ENCODE data around the gene DNAJC24. TPM values are rescaled to one million over a fixed set of nuclear protein-coding genes. Genes with fewer than 3 reads are reported as not detected.

The DNAJC24 gene
- total RNA-seq, 1 experiment from 2014 or later, result 17.9 TPM

- TF ChIP-seq CTCF (IDR thresholded peaks at IDR 0.05; ENCODE audit: unreplicated experiment), result no peak
- H3K36me3 Mint-ChIP-seq (ENCODE audit: insufficient read depth, unreplicated experiment), result no peaks in the 10 kb centered on the region
- H3K27me3 Mint-ChIP-seq (ENCODE audit: unreplicated experiment), result no peaks in the 10 kb centered on the region
- no peak overlapping the region for H3K27ac Mint-ChIP-seq (ENCODE audit: unreplicated experiment)
- H3K4me1 Mint-ChIP-seq (ENCODE audit: low read depth, unreplicated experiment), result no peaks in the 10 kb centered on the region
- no peaks in the 10 kb centered on the region for H3K9me3 Mint-ChIP-seq (ENCODE audit: low read depth, unreplicated experiment)
- BruUV-seq (replicated peaks), result no TSS peak
- H3K4me3 Mint-ChIP-seq (ENCODE audit: low read depth, unreplicated experiment), result no peak overlapping the region
- intact Hi-C loops (cut with micrococcal nuclease; ENCODE audit: unreplicated experiment), result no loop called here
- no peak for DNase-seq
- CTCF ChIA-PET, result no interaction called here
Measured at GRCh38 chr11:31443802-31444201, 74.1 kb downstream of the DNAJC24 start.

GRCh38 chr11:31445621-31446020, 76.0 kb downstream of the DNAJC24 start:
- Mint-ChIP-seq H3K9me3 (ENCODE audit: low read depth, unreplicated experiment) (no peaks in the 10 kb centered on the region), H3K4me1 (ENCODE audit: low read depth, unreplicated experiment) (no peaks in the 10 kb centered on the region), H3K27ac (ENCODE audit: unreplicated experiment) (no peak overlapping the region), H3K27me3 (ENCODE audit: unreplicated experiment) (no peaks in the 10 kb centered on the region), H3K36me3 (ENCODE audit: insufficient read depth, unreplicated experiment) (no peaks in the 10 kb centered on the region), H3K4me3 (ENCODE audit: low read depth, unreplicated experiment) (no peak overlapping the region)
- DNase-seq, result no peak
- no TSS peak for BruUV-seq (replicated peaks)
- intact Hi-C loops (cut with micrococcal nuclease; ENCODE audit: unreplicated experiment), result no loop called here
- CTCF ChIA-PET, result no interaction called here
- no peak for TF ChIP-seq CTCF (IDR thresholded peaks at IDR 0.05; ENCODE audit: unreplicated experiment)

- H3K4me3 Mint-ChIP-seq (ENCODE audit: low read depth, unreplicated experiment), result no peak overlapping the region
- no peaks in the 10 kb centered on the region for H3K4me1 Mint-ChIP-seq (ENCODE audit: low read depth, unreplicated experiment)
- no peaks in the 10 kb centered on the region for H3K9me3 Mint-ChIP-seq (ENCODE audit: low read depth, unreplicated experiment)
- no peak for DNase-seq
- intact Hi-C loops (cut with micrococcal nuclease; ENCODE audit: unreplicated experiment), result no loop called here
- no peak for TF ChIP-seq CTCF (IDR thresholded peaks at IDR 0.05; ENCODE audit: unreplicated experiment)
- H3K36me3 Mint-ChIP-seq (ENCODE audit: insufficient read depth, unreplicated experiment), result no peaks in the 10 kb centered on the region
- CTCF ChIA-PET, result no interaction called here
- H3K27me3 Mint-ChIP-seq (ENCODE audit: unreplicated experiment), result no peaks in the 10 kb centered on the region
- no peak overlapping the region for H3K27ac Mint-ChIP-seq (ENCODE audit: unreplicated experiment)
- BruUV-seq (replicated peaks), result no TSS peak
Measured at GRCh38 chr11:31449040-31449439, 79.4 kb downstream of the DNAJC24 start.

- H3K36me3 Mint-ChIP-seq (ENCODE audit: insufficient read depth, unreplicated experiment), result no peaks in the 10 kb centered on the region
- DNase-seq, result no peak
- CTCF ChIA-PET, result no interaction called here
- no peak overlapping the region for H3K4me3 Mint-ChIP-seq (ENCODE audit: low read depth, unreplicated experiment)
- H3K27ac Mint-ChIP-seq (ENCODE audit: unreplicated experiment), result no peak overlapping the region
- BruUV-seq (replicated peaks), result no TSS peak
- no peaks in the 10 kb centered on the region for H3K9me3 Mint-ChIP-seq (ENCODE audit: low read depth, unreplicated experiment)
- intact Hi-C loops (cut with micrococcal nuclease; ENCODE audit: unreplicated experiment), result no loop called here
- H3K27me3 Mint-ChIP-seq (ENCODE audit: unreplicated experiment), result no peaks in the 10 kb centered on the region
- no peaks in the 10 kb centered on the region for H3K4me1 Mint-ChIP-seq (ENCODE audit: low read depth, unreplicated experiment)
- no peak for TF ChIP-seq CTCF (IDR thresholded peaks at IDR 0.05; ENCODE audit: unreplicated experiment)
Measured at GRCh38 chr11:31450841-31451240, 81.2 kb downstream of the DNAJC24 start.

- Mint-ChIP-seq H3K27me3 (ENCODE audit: unreplicated experiment) (no peaks in the 10 kb centered on the region), H3K27ac (ENCODE audit: unreplicated experiment) (no peak overlapping the region), H3K36me3 (ENCODE audit: insufficient read depth, unreplicated experiment) (no peaks in the 10 kb centered on the region), H3K9me3 (ENCODE audit: low read depth, unreplicated experiment) (no peaks in the 10 kb centered on the region), H3K4me1 (ENCODE audit: low read depth, unreplicated experiment) (no peaks in the 10 kb centered on the region), H3K4me3 (ENCODE audit: low read depth, unreplicated experiment) (no peak overlapping the region)
- intact Hi-C loops (cut with micrococcal nuclease; ENCODE audit: unreplicated experiment), result no loop called here
- TF ChIP-seq CTCF (IDR thresholded peaks at IDR 0.05; ENCODE audit: unreplicated experiment), result no peak
- BruUV-seq (replicated peaks), result no TSS peak
- CTCF ChIA-PET, result no interaction called here
- DNase-seq, result no peak
Measured at GRCh38 chr11:31455177-31455576, 85.5 kb downstream of the DNAJC24 start.
